Stimulated activated naive CD8-positive, alpha-beta T cell treated with anti-CD3 and anti-CD28 coated beads, Interleukin-15, Interleukin-2, amounts not matched to agents 100 U/mL and 50 U/mL, for 24 hours (primary cell): ENCODE measurements around the gene TUFM.
A peak's percentile ranks its signal among the peaks of the same experiment; 100 is the strongest.
"Not testable (repeated sequence)": the region's sequence is repeated elsewhere in the genome, so short reads cannot be mapped to it uniquely, and the experiment has no call there.

Source experiments
- ATAC-seq: fragments of 150-1000 bp; cut with Tn5 transposase; one replicate; pipeline ENCODE4 v1.10.0; 2021
- DNase-seq: peaks from one replicate; pipeline ENCODE4 v3.0.0; 2021

Gene TUFM

DNA sequence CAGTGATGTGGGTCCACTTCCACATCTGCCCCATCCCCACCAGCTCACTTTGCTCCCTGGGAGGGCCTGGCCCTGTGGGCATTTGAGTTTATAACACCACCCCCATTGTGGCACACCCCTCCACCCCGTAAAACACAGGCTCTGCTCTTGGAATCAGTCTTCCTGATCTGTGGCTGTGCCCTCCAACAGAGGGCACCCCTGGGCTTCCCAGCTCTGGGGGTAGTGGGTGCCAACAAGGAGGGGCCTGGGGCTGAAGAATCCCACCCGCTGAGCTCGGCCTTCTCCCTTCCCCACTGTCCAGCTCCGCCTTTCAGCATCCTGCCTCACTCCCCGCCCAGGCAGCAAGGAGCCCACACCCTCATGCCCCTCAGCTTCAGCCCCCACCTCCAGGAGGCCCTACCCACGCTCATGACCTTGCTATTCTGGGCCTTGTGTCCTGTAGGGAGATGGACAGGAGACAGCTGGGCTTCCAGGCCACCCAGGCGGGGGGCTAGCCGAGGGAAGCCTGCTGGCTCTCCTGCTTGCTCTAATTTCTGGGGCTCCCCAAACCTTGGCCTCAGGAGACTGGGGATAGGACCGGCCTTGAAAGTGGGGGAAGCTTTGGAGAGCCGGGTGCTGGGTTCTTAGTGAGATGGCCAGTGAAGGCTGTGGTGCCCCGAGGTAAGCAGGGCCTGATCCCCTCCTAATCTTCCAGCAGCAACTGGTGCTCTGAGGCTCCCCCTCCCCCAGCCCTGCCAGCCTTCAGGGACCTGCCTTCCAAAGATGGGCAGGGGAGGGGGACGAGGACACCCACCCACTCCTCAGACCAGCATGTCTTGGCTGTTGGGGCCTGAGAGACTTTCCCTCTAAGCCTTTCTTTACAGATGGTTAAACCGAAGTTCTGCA is 29.2 kb upstream of the TUFM start:
- no peak for DNase-seq
- no peak for ATAC-seq

DNA sequence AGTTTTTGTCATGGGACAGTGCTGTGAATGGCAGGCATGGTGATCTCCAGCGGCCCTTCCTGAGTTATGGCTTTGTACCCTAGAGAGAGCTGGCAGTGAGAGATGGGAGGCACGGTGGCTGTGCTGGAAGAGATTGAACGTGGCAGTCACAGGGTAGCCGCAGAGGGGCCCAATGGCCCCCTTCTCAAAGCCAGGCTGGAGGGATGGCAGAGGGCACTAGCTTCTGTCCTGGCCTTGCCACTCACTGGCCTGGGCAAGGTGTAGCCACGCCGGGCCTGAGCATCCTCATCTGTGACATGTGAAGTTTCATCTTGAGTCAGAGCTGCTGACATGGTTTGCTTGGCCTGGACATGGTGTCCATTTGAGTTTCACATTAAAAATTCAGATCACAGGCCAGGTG is 28.3 kb upstream of the TUFM start:
- ATAC-seq (no peak), DNase-seq (no peak)

DNA sequence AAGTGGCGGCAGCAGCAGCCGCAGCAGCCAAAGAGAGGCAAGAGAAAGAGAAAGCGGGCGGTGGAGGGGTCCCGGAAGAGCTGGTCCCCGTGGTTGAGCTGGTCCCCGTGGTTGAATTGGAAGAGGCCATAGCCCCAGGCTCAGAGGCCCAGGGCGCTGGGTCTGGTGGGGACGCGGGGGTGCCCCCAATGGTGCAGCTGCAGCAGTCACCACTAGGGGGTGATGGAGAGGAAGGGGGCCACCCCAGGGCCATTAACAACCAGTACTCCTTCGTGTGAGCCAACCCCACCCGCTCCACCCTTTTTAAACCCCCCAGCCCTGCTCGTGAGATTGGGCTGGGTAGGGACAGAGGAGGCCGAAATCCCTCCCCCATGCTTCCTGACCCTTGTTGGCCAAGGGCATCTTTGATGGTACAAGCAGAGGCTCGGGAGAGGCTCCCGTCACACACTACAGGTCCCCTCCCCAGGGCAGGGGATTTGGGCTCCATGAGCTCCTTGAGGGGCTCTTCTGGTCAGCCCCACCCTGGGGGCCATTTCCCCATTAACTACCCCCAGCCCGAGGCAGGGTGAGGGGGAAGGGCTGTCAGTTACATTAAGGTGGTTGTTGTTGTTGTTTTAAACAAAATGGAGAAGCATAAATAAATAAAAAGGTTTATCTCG is 27.5 kb upstream of the TUFM start:
- peak; percentile 67 for DNase-seq
- ATAC-seq = peak; percentile 64

DNA sequence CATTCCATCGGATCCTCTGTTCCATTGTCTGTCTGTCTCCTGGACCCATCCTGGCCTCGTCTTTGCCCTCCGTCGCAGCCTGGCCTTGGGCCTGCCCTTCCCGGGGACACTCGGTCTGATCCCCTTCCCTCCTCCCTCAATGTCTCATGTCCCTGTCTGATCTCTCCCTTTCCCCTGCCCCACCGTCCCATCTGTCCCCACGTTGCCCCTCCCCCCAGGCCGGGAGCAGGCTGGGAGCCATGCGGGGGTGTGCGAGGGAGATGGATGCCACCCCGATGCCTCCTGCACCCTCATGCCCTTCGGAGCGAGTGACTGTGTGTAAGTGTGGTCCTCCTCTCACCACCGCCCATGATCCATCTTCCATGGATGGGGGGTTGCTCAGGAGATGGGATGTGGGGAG is 26.8 kb upstream of the TUFM start:
- DNase-seq (no peak), ATAC-seq (no peak)

DNA sequence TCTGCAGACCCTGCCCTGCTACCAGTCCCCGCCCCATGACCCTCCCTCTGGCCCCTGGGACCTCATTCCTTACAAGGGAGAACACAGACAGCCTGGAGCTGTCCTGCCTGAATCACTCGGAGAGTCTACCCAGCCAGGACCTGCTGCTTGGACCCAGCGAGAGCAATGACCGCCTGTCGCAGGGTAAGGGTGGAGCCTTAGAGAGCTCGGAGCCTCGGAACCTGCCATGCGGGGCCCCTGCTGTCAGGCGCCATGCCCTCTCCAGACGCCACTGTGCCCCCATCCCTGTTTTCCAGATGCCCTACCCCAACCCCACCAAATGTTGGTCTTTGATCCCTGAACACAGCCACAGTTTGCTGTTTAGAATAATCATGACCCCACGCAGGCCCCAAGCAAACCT is 23.1 kb upstream of the TUFM start:
- no peak for DNase-seq
- no peak for ATAC-seq

DNA sequence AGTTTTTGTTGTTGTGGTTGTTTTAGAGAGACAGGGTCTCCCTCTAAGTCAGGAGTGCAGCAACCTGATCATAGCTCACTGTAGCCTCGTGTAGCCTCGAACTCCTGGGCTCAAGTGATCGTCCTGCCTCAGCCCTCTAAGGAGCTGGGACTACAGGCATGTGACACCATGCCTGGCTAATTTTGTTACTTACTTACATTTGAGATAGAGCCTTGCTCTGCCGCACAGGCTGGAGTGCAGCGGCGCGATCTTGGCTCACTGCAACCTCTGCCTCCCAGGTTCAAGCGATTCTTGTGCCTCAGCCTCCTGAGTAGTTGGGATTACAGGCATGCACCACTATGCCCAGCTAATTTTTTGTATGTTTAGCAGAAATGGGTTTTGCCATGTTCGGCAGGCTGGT is 21.5 kb upstream of the TUFM start:
- DNase-seq, ATAC-seq: not testable (repeated sequence)

DNA sequence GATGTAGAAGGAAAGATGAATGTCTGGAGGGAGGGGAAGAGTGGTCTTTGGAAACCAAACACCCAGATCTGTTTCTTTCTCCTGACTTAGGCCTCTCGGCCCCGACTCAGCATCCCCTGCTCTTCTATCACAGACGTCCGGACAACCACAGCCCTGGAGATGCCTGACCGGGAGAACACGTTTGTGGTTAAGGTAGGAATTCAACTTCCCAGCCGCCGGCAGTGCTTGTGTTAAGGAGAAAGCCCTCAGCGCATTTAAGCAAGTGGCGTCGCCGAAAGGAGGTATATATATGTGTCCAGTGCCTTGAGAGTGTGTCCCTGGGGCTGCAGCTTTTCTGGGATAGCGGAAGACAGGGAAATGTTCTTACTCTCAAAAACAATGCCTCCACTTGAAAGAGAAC is 21.1 kb upstream of the TUFM start:
- ATAC-seq (no peak), DNase-seq (no peak)

DNA sequence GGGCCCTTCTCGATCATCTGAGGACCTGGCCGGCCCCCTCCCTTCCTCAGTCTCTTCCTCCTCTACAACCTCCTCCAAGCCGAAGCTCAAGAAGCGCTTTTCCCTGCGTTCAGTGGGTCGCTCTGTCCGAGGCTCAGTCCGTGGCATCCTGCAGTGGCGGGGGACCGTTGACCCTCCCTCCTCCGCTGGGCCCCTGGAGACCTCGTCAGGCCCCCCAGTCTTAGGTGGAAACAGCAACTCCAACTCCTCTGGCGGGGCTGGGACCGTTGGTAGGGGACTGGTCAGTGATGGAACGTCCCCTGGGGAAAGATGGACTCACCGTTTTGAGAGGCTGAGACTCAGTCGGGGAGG is 20.3 kb upstream of the TUFM start:
- ATAC-seq = no peak
- DNase-seq = no peak

DNA sequence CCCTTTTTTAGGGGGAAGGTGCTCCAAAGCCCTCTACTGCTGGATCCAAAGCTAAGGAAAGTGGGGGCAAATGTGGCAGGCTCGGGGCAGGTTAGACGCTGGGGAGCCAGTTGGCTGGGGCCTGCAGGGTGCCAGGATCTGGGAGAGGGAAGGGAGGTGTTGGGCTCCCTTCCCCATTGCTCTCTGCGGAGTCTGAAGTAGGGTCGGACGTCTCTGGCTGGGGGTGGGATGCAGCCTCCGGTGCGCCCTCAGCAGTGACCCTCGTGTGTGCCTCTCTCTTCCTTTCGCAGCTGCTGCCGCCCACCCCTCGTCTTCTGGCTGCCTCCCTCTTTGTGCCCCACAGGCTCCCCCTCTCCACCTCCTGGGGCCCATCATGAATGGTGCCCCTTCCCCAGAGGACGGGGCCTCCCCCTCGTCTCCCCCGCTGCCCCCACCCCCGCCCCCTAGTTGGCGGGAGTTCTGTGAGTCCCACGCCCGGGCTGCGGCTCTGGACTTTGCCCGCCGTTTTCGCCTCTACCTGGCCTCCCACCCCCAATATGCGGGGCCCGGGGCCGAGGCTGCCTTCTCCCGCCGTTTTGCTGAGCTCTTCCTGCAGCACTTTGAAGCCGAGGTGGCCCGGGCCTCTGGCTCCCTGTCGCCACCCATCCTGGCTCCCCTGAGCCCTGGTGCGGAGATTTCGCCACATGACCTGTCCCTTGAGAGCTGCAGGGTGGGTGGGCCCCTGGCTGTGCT is 19.7 kb upstream of the TUFM start:
- DNase-seq = no peak

DNA sequence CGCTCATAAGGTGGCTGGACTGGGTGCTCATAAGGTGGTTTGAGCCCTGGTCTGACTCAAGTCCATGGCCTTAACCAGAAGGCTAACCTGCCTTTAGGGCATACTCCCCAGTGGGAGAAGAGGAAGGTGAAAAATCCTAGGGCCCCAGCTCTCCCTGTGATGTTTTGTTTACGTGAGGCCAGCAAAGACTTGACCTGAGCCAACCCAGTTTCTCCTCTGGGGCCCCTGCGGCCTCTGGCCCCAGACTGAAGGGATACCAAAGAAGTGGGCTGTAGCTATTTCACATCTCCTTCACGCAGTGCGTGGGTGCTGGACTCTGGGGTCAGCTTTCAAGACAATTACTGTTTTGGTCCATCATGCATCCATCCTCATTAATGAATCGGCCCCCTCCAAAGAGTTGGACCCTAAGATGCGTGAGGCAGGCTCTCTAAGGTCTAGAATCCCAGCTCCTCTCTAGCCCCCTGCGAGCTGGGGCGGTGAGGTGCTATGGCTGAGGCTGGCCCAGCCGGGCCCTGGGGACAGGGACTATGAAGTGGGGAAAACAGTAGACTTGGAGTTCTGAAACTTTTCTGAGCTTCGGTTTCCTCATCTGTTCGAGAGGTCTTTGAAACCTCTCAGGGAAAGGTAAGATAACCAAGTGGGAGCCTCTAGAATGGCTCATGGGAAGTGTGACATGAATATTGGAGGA is 19.0 kb upstream of the TUFM start:
- ATAC-seq = no peak
- DNase-seq = no peak

More for the DNA sequence above, 19.7 kb upstream of the TUFM start:
- ATAC-seq = no peak

DNA sequence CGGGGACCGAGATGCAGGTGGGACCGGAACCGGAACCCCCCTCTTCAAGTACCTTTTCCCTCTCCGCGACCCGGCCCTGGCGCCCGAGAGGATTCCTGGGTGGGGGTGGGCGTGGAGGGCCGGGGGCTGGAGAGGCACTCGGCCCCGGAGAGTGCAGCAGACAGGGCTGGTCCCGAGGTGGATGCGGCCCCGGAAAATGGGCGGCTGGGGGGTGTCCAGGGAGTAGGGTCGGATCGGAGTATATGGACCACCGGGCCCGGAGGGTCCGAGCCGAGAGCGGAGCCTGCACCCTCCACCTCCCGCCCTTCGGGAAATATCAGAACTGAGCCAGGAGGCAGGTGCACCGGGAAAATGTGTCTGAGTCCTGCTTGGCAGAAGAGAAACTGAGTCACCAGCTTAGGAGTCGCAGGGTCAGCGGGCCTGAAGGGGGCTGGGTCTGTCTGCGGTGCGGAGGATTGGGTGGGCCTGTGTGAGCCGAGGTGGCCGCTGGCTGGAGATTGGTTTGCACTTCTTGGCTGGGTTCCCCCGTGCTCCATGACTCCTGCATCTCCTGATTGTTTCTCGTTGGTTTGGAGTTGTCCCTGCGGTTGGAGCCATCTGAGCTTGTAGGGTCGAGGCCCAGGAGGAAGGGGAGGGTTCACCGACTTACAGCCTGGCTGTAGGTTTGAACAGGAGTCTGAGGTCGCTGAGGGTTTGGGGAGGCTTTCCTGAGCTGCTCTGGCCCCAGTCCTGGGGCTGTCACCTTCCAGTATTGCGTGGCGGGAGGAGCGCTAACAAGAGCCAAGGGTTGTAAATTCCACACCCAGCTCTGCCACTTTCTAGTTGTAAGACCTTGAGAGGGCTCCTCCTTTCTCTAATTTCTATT is 18.0 kb upstream of the TUFM start:
- DNase-seq = no peak

DNA sequence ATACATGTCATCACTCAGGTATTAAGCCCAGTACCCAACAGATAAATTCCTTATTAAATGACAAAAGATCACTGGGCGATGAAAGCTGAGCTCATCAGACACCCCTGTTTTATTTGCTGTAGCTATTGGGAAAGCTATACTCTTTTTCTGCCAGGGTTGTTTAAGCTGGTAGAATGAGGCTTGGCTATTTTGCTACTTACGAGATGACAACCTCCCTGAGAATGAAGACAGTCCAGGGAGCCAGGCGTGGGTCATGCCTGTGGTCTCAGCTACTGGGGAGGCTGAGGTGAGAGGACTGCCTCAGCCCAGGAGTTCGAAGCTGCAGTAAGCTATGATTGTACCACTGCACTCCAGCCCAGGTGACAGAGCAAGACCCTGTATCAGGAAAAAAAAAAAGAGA is 13.2 kb upstream of the TUFM start:
- ATAC-seq = no peak
- no peak for DNase-seq

More for the DNA sequence above, 18.0 kb upstream of the TUFM start:
- ATAC-seq = peak; percentile 1

DNA sequence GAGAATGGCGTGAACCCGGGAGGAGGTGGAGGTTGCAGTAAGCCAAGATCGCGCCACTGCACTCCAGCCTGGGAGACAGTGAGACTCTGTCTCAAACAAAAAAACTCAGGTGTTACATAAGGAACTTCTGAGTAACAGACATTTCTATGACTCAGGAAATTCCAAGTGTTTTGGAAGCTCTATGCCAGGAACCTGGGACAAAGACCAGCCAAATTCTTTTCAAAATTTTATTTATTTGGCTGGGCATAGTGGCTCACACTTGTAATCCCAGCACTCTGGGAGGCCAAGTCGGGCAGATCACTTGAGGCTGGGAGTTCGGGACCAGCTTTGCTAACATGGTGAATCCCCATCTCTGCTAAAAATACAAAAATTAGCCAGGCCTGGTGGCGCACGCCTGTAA is 12.3 kb upstream of the TUFM start:
- ATAC-seq (no peak), DNase-seq (no peak)

DNA sequence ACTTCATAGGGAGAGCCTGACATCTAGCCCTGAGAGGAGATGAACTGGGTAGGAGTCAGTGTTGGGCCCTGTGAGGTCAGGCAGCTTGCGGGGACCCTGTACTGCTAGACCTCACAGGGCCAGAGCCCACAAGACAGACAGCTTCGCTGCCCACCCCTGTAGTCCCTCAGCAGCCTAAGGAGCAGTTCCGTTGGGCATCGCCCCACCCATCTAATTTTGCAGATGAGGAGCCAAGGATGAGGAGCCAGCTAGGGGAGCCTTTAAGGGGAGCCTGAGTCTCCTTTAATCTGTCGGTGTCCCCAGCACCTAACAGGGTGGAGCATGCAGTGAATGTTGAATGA is 755 bp upstream of the TUFM start:
- ATAC-seq (no peak), DNase-seq (peak; percentile 39)

DNA sequence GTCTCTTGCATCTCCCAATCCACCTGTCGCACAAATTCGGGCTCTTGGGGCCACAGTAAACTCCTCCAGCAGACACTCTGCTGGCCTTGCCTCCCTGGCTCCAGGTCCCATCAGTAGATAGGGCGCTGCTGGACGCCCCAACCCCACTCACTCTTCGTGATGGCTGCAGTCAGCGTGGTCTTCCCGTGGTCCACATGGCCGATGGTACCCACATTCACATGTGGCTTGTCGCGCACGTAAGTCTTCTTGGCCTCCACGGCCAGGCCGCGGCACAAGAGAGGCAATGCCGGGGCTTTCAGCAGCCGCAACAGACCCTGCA is 428 bp downstream of the TUFM start:
- no peak for ATAC-seq
- no peak for DNase-seq

DNA sequence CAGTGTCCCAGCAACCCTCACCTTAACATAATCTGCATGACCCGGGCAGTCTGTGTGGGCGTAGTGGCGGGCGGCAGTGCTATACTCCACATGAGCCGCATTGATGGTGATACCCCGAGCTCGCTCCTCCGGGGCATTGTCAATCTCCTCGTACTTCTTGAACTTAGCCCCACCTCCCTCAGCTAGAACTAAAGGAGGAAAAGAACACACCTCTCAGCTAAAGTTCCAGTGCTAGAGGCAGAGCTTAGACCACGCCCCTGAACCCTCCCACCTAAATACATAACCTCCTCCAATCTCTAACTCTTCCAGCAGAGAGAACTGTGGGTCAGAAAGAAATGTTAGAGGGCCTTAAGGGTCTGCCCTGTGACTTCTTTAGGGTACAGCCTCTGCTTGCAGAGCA is 855 bp downstream of the TUFM start:
- peak; percentile 37 for DNase-seq

DNA sequence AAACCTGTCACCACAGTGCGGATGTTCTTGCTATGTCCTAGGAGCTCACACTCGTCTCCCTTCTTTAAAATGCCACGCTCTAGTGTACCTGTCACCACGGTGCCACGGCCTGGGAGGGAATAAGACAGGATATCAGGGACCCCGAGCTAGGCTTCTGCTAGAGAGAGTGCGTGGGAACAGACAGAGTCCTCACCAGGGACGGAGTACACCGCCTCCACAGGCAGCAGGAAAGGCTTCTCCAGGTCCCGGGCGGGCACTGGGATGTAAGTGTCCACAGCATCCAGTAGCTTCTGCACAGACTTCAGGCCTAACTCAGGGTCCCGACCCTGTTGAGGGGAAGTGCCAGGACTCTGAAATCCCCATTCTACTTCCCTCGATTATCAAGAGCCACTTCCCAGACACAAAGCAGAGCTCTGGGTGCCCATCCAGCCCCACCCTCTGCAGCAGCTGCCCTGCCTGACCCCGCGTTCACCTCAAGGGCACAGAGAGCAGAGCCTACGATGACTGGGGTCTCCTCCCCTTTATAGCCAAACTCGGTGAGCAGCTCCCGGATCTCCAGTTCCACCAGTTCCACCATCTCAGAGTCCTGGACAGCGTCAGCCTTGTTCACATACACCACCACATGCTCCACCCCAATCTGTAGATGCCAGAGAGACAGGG is 1.8 kb downstream of the TUFM start:
- no peak for DNase-seq

More for the DNA sequence above, 855 bp downstream of the TUFM start:
- ATAC-seq = no peak

DNA sequence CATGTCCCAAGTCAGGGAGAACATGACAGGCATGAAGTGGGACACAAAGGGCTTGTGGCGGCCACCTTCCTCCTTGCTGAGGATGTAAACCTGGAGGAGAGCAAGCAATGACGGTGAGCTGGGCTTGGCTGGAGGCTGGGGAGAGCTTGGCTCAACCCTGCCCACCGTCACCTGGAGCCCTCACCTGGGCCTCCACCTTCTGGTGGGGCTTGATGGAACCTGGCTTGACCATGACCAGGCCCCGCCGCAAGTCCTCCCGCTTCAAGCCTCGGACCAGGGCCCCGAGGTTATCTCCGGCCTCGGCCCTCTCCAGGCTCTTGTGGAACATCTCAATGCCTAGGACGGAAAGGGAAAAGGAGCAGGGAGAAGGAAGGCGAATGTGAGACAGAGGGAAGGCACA is 2.4 kb downstream of the TUFM start:
- ATAC-seq = no peak
- DNase-seq = no peak

More for the DNA sequence above, 1.8 kb downstream of the TUFM start:
- no peak for ATAC-seq

DNA sequence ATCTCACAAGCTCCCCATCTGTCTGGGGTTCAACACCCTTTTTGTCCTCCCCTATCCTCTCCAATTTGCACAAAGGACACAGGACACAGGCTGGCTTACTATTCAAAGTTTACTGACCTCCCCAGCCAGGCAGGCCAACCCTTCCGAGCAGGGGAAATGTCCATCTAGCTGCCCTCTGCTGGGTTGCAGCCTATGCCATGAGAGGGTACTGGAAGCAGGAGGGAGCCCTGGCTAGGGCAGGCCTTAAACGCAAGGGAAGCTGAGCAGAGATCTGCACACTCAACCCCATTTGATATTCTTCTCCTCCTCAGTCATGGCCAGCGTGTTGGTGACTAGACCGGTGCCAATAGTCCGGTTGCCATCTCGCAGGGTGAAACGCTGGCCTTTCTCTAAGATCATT is 3.5 kb downstream of the TUFM start:
- DNase-seq = no peak
- ATAC-seq = no peak

DNA sequence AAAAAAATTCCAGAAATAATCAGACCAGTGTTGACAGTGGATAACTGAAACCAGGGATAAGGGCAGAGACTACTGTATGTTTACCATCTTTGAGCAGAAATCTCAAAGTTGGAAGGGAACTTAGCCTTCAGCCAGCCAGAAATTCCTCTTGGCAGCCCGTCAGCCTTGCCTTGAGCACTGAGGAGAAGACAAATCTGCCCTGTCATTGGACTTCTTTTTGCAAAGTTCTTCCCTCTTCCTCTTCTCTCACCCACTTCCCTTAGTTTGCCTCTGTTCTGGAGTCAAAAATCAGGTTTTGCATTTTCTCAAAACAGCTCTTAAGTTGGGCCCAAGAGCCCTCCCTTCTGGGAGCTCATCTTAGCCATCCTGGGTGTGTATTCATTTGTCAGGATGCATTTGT is 6.2 kb downstream of the TUFM start:
- ATAC-seq = no peak
- DNase-seq = no peak

DNA sequence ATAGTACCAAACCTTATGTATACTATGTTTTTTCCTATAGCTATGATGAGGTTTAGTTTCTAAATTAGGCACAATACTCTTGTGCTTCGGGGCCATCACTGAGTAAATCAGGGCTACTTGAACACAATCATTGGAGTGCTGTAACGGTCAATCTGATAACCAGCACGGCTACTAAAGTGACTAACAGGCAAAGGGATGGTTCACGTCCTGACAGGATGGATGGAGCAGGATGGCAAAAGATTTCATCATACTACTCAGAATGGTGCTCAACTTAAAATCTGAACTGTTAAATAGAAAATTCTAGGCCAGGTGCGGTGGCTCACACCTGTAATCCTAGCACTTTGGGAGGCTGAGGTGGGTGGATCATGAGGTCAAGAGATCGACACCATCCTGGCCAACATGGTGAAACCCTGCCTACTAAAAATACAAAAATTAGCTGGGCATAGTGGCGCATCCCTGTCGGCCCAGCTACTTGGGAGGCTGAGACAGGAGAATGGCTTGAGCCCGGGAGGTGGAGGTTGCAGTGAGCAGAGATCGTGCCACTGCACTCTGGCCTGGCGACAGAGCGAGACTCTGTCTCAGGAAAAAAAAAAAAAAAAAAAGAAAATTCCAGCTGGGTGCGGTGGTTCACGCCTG is 7.0 kb downstream of the TUFM start:
- no peak for DNase-seq
- ATAC-seq = no peak
